Cortex of kidney (tissue), 1 donor: ENCODE measurements around the gene FFAR1.

Source experiments
- DNase-seq: peaks from one replicate; lab custom pipeline; 2025; lab: John Stamatoyannopoulos, UW

FFAR1 gene

DNA sequence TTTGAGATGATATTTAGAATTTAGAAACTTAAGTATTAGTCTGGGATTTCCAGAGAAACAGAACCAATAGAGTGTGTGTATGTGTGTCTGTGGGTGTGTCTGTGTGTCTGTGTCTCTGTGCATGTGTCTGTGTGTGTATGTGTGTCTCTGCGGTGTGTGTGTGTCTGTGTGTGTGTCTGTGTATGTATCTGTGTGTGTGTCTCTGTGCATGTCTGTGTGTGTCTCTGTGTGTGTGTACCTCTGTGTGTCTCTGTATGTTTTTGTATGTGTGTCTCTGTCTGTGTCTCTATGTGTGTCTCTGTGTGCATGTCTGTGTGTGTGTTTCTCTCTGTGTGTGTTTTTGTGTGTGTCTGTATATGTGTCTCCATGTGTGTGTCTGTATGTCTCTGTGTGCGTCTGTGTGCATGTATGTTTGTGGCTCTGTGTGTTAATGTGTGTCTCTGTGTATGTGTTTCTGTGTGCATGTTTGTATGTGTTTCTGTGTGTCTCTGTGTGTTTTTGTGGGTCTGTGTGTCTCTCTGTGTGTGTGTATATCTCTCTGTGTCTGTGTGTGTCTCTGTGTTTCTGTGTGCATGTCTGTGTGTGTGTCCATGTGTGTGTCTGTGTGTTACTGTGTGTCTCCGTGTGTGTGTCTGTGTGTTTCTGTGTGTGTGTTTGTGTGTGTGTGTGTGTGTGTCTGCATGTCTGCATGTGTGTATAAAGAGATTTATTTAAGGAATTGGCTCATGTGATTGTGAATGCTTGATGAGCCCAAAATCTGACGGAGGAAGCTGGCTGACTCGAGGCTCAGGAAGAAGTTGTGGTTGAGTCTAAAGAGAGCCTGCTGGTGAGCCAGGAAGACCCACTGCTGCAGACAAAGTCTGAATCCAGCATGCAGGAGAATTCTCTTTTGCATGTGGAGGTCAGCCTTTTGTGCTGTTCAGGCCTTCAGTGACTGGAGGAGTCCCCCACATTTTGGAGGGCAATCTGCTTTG is 45.3 kb downstream of the FFAR1 start:
- no peak for DNase-seq

DNA sequence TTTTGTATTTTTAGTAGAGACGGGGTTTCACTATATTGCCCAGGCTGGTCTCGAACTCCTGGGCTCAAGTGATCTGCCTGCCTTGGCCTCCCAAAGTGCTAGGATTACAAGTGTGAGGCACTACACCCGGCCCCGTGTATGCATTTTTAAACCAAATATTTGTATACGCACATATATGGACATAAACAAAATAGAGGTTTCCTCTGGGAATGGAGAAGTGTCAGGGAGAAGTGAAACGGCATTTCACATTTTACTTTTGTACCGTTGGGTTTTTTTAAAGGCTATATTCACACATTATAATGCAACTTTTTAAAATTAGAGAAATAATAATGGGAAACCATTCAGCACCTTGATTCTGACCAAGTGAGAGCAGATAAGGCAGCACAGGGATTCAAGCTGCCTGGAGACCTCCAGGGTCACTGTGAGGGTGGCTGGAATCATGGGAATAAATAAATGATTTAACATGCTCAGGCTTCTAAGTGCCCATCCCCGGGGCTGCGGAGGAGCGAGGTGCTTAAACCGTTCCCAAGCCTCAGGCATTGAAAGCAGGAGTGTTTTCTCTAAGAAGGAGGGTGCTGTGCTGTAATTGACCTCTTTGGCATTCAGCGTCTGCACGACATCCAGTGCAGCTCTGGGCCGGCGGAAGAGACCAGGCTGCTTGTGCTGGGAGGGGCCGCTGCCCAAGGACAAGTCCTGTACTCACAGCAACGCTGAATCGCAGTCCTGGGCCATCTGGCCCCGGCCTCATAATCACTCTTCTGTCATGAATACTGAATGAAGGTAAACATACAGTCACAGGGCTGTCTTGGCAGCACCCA is 47.9 kb downstream of the FFAR1 start:
- no peak for DNase-seq

DNA sequence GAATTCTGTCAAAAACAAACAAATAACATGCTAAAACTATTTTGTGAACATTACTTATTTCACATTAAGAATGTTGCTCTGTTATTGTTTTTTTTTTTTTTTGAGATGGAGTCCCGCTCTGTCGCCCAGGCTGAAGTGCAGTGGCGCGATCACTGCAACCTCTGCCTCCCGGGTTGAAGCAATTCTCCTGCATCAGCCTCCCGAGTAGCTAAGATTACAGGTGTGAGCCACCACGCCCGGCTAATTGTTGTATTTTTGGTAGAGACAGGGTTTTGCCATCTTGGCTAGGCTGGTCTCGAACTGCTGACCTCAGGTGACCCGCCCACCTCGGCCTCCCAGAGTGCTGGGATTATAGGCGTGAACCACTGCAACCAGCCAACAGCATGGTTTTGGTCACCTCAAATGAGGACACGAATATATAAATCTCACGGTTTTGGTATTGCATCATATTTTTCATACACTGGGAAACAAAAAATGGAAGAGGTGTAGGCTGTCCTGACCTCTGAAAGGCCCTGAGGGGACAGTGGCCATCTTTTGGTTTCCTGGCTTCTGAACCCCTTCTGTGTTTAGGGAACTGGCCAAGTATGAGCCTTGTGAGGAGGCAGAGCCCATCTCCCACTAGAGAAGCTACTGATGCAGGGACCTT is 48.7 kb downstream of the FFAR1 start:
- DNase-seq: no peak

DNA sequence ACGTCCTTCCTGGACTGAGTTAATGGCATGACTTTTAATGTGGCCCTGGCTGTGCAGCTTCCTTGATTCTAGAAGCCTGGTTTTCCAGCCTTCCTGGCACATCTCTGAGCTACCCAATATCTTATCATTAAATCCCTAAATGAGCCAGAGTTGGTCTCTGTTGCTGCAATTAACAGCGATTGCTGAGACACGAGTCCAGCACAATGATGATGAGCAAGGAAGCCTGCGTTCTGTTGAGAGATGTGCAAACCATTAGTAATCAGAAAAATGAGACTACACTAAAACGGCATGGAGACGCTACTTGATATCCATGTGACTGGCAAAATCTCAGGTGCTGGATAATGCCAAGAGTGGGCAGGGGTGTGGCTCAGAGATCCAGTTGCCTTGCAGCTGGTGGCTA is 49.4 kb downstream of the FFAR1 start:
- DNase-seq: no peak
